Caco-2 (cell line): Measurements from ENCODE around the gene TBC1D24. TPM values are rescaled to one million over a fixed set of nuclear protein-coding genes. Genes with fewer than 3 reads are reported as not detected.

Experiments used
- BruUV-seq: library from RNA; stranded (reverse); fragments of 400-500 nt; replicated peaks from 2 replicates; lab custom pipeline; 2021; lab: Mats Ljungman, UMichigan
- CTCF ChIA-PET: fragments of 300-600 bp; sonication (Branson Sonifier 250); formaldehyde crosslinking; loops from one replicate; lab custom pipeline; 2022; ENCODE audit warnings: antibody characterized with exemption; lab: Charles Lee
- POLR2A ChIA-PET: fragments of 300-600 bp; sonication (Branson Sonifier 250); formaldehyde crosslinking; loops from one replicate; lab custom pipeline; 2022; ENCODE audit warnings: antibody characterized with exemption; lab: Charles Lee
- DNase-seq, 2 experiments: peaks; one replicate each; pipeline versions ENCODE4 v3.0.0 to v3.0.0-alpha.2; 2020 to 2022
- H3K27me3 ChIP-seq: replicated peaks from 2 replicates; pipeline ENCODE4 v1.6.0; 2011; ENCODE audit warnings: low read length; ENCODE audit not compliant: control insufficient read depth, insufficient read depth
- H3K36me3 ChIP-seq: 2 replicates; pipeline ENCODE4 v1.5.1; 2011; ENCODE audit warnings: low read length; ENCODE audit not compliant: control insufficient read depth, insufficient read depth
- H3K4me1 ChIP-seq: fragments of 250-450 bp; sonication (Bioruptor Pico); 2 replicates; pipeline ENCODE4 v1.5.1; 2020; ENCODE audit warnings: mild to moderate bottlenecking
- H3K4me3 ChIP-seq: 2 replicates; pipeline ENCODE4 v1.5.1; 2011; ENCODE audit warnings: low read depth, mild to moderate bottlenecking, control low read depth, low read length
- H3K9me3 ChIP-seq: fragments of 250-450 bp; sonication (Bioruptor Pico); 2 replicates; pipeline ENCODE4 v1.5.1; 2020; ENCODE audit warnings: mild to moderate bottlenecking, moderate library complexity
- H3K27ac Mint-ChIP-seq: one replicate; pipeline ENCODE4 v1.8.0; 2022; ENCODE audit warnings: mixed read lengths; ENCODE audit not compliant: unreplicated experiment
- H3K27me3 Mint-ChIP-seq: one replicate; pipeline ENCODE4 v1.8.0; 2022; ENCODE audit warnings: mixed read lengths; ENCODE audit not compliant: insufficient read depth, unreplicated experiment
- H3K36me3 Mint-ChIP-seq: one replicate; pipeline ENCODE4 v1.8.0; 2022; ENCODE audit warnings: mild to moderate bottlenecking, mixed read lengths; ENCODE audit not compliant: insufficient read depth, unreplicated experiment
- H3K4me1 Mint-ChIP-seq: one replicate; pipeline ENCODE4 v1.8.0; 2022; ENCODE audit warnings: low read depth, mixed read lengths; ENCODE audit not compliant: unreplicated experiment
- H3K4me3 Mint-ChIP-seq: one replicate; pipeline ENCODE4 v1.8.0; 2022; ENCODE audit warnings: mild to moderate bottlenecking, moderate library complexity, mixed read lengths; ENCODE audit not compliant: unreplicated experiment
- H3K9me3 Mint-ChIP-seq: one replicate; pipeline ENCODE4 v1.8.0; 2022; ENCODE audit warnings: mixed read lengths; ENCODE audit not compliant: unreplicated experiment
- intact Hi-C: fragments of 100-400 bp; cut with micrococcal nuclease; formaldehyde crosslinking; loops from one replicate; pipeline ENCODE4 v1.10.0; 2022; ENCODE audit not compliant: unreplicated experiment
- total RNA-seq: library from RNA; stranded (reverse); gene quantifications from 2 replicates; pipeline ENCODE4 v1.2.3, GENCODE V29; 2022
- TF ChIP-seq, protein P1 (sequence below), 2 experiments: fragments of 200-600 bp in 1 of 2; IDR thresholded peaks; 1 replicate in 1 of 2; 2 replicates in 1 of 2; pipeline versions ENCODE4 v1.5.1 to v1.8.0; 2011 to 2022; ENCODE audit warnings: antibody characterized with exemption in 1 of 2, control low read depth in 1 of 2, inconsistent platforms in 1 of 2, low read depth in 1 of 2, low read length in 1 of 2, mild to moderate bottlenecking in 1 of 2, moderate library complexity in 1 of 2; ENCODE audit not compliant: insufficient read depth in 1 of 2, severe bottlenecking in 1 of 2, unreplicated experiment in 1 of 2

Gene TBC1D24
- total RNA-seq, 1 experiment from 2014 or later: 20.8 TPM

DNA sequence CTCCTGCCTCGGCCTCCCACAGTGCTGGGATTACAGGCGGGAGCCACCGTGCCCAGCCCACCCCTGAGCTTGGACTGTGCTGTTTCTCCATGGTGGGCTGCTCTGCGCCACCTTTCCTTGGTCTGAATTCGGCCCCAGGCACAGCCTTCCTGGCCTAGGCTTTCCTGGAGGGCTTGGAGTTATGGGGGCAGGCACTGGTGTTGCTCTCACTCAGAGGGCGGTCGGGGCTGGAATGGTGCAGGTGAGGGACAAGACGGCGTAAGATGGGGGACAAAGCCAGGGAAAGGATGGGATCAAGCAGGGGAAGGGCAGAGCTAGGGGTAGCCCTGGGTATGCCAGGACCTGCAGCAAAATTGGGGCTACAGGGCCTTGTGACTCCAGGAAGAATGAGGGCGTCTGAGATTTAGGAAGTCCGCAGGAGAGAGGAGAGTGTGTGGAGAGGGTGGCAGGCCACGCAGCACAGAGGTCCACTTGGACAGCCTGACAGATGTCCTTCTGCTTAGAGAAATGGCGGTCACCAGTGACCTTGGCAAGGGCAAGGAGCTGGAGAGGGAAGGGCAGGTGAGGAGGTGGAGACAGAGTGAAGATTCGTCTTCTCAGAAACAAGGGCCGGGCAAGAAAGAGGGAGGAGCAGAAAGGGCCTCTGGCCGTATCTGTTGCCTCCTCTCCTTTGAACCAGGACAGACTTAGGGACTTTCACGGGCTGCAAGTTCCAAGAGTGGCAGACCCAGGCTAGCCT, 37.2 kb downstream of the TBC1D24 start:
- ChIA-PET POLR2A (no interaction called here), CTCF (interaction anchor here (0.6 to 2.1 kb wide), 3 partner anchors 11 to 20 kb away, joined by 3 to 8 read pairs (median 8); no protein-coding TSS in a partner anchor)
- intact Hi-C loops: no loop called here
- no peaks in the 10 kb centered on the region for H3K27me3 Mint-ChIP-seq
- peaks cover 39% of the 10 kb centered on the region for H3K36me3 Mint-ChIP-seq
- H3K36me3 ChIP-seq: peaks cover 3% of the 10 kb centered on the region
- peaks cover 22% of the 10 kb centered on the region for H3K4me1 Mint-ChIP-seq
- H3K27ac Mint-ChIP-seq: peak overlapping the region; percentile 74
- no peaks in the 10 kb centered on the region for H3K9me3 Mint-ChIP-seq
- no TSS peak for BruUV-seq
- H3K4me1 ChIP-seq: peaks cover 17% of the 10 kb centered on the region
- H3K4me3 Mint-ChIP-seq: peak overlapping the region; percentile 86
- no peaks in the 10 kb centered on the region for H3K27me3 ChIP-seq
- no peaks in the 10 kb centered on the region for H3K9me3 ChIP-seq
- H3K4me3 ChIP-seq: no peak overlapping the region
- TF ChIP-seq, protein P1, sequence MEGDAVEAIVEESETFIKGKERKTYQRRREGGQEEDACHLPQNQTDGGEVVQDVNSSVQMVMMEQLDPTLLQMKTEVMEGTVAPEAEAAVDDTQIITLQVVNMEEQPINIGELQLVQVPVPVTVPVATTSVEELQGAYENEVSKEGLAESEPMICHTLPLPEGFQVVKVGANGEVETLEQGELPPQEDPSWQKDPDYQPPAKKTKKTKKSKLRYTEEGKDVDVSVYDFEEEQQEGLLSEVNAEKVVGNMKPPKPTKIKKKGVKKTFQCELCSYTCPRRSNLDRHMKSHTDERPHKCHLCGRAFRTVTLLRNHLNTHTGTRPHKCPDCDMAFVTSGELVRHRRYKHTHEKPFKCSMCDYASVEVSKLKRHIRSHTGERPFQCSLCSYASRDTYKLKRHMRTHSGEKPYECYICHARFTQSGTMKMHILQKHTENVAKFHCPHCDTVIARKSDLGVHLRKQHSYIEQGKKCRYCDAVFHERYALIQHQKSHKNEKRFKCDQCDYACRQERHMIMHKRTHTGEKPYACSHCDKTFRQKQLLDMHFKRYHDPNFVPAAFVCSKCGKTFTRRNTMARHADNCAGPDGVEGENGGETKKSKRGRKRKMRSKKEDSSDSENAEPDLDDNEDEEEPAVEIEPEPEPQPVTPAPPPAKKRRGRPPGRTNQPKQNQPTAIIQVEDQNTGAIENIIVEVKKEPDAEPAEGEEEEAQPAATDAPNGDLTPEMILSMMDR (IDR thresholded peaks at IDR 0.05; ENCODE audit: insufficient read depth in 1 of 2, low read depth in 1 of 2, low read length in 1 of 2, severe bottlenecking in 1 of 2, unreplicated experiment in 1 of 2): no peak
- no peak for DNase-seq

DNA sequence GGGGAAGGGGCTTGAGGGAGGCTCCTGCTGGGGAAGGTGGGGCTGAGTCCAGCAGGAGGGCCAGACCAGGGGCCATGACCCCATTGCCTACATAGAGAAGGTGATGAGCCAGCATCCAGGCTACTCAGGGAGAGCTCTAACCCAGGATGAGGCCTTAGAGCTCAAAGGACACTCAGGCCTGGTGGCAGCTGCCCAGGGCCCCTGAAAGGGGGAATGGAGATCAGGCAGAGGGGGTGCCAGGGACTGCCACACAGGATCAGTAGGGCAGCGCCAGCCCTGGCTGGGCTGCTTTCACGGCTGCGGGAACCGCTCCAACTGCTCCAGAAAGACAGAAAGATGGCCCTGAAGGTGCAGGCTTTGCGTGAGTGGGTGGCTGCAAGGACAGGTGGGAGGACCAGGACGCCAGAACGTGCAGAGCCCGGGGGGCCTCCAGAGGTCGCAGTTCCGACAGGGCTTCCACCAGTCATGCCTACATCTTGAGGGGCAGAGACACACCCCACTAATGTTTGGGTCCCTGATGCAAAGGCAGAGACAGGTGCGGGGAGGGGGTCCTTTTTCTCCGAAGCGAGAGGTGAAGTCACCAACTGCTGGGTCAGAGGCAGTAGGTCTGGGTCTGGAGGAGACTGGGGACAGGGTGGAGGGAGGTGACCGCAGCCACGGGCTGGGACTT, 37.9 kb downstream of the TBC1D24 start:
- Histone ChIP-seq H3K4me3 (peak overlapping the region; percentile 38), H3K9me3 (no peaks in the 10 kb centered on the region), H3K27me3 (no peaks in the 10 kb centered on the region), H3K4me1 (peaks cover 17% of the 10 kb centered on the region), H3K36me3 (peaks cover 3% of the 10 kb centered on the region)
- intact Hi-C loops: no loop called here
- Mint-ChIP-seq H3K27ac (peak overlapping the region; percentile 74), H3K4me3 (peak overlapping the region; percentile 86), H3K27me3 (no peaks in the 10 kb centered on the region), H3K9me3 (no peaks in the 10 kb centered on the region), H3K4me1 (peaks cover 27% of the 10 kb centered on the region), H3K36me3 (peaks cover 46% of the 10 kb centered on the region)
- peak in 1 of 2 experiments; percentile 54 for DNase-seq
- ChIA-PET POLR2A (interaction anchor here (0.5 kb wide), 1 partner anchor 36 kb away, joined by 4 read pairs; no protein-coding TSS in a partner anchor), CTCF (interaction anchor here (0.6 to 2.1 kb wide), 3 partner anchors 11 to 20 kb away, joined by 3 to 8 read pairs (median 8); no protein-coding TSS in a partner anchor)
- TF ChIP-seq, protein P1 (IDR thresholded peaks at IDR 0.05; ENCODE audit: insufficient read depth in 1 of 2, low read depth in 1 of 2, low read length in 1 of 2, severe bottlenecking in 1 of 2, unreplicated experiment in 1 of 2): peak; percentile 16 to 36
- TSS peak; percentile 74 for BruUV-seq
